Effector memory CD8-positive, alpha-beta T cell (primary cell): Measurements from ENCODE around the gene LARP1.
A peak's percentile ranks its signal among the peaks of the same experiment; 100 is the strongest.

ENCODE experiments used
- ATAC-seq: fragments of 150-1000 bp; cut with Tn5 transposase; replicated peaks from 2 replicates; pipeline ENCODE4 v1.10.0; 2021; ENCODE audit warnings: mild to moderate bottlenecking, moderate library complexity
- DNase-seq, 3 experiments: peaks; one replicate each; pipeline ENCODE4 v3.0.0; 2021
- H3K27ac Mint-ChIP-seq, 2 donors: one replicate each; pipeline ENCODE4 v1.8.0; 2022; ENCODE audit warnings: mild to moderate bottlenecking in 2 of 2, mixed read lengths in 2 of 2, moderate library complexity in 2 of 2
- H3K27me3 Mint-ChIP-seq, 2 donors: one replicate each; pipeline ENCODE4 v1.8.0; 2022; ENCODE audit warnings: mixed read lengths in 2 of 2
- H3K36me3 Mint-ChIP-seq: one replicate; pipeline ENCODE4 v1.8.0; 2022; ENCODE audit warnings: mild to moderate bottlenecking, moderate library complexity, mixed read lengths; ENCODE audit not compliant: insufficient read depth
- H3K4me1 Mint-ChIP-seq, 2 donors: one replicate each; pipeline ENCODE4 v1.8.0; 2022; ENCODE audit warnings: low read depth in 2 of 2, mixed read lengths in 2 of 2
- H3K4me3 Mint-ChIP-seq, 2 donors: one replicate each; pipeline ENCODE4 v1.8.0; 2022; ENCODE audit warnings: mild to moderate bottlenecking in 2 of 2, mixed read lengths in 2 of 2, moderate library complexity in 2 of 2
- H3K9me3 Mint-ChIP-seq, 2 donors: one replicate each; pipeline ENCODE4 v1.8.0; 2022; ENCODE audit warnings: mixed read lengths in 2 of 2

LARP1 gene

GRCh38 chr5:154795235-154795596, 40.0 kb downstream of the LARP1 start:
- DNase-seq (no peak), ATAC-seq (no peak)
- peaks cover 70% of the 10 kb centered on the region for H3K36me3 Mint-ChIP-seq
- H3K4me3 Mint-ChIP-seq = no peak overlapping the region
- no peaks in the 10 kb centered on the region for H3K27me3 Mint-ChIP-seq
- no peaks in the 10 kb centered on the region for H3K9me3 Mint-ChIP-seq
- H3K27ac Mint-ChIP-seq = peak overlapping the region in 1 of 2 donors; percentile 80
- H3K4me1 Mint-ChIP-seq = peaks cover 8 to 9% of the 10 kb centered on the region in 2 donors

- no peaks in the 10 kb centered on the region for H3K9me3 Mint-ChIP-seq
- peaks cover 57% of the 10 kb centered on the region for H3K36me3 Mint-ChIP-seq
- no peak for DNase-seq
- H3K4me1 Mint-ChIP-seq = peaks cover 3 to 8% of the 10 kb centered on the region in 2 donors
- H3K4me3 Mint-ChIP-seq = no peak overlapping the region
- peak overlapping the region in 1 of 2 donors; percentile 78 for H3K27ac Mint-ChIP-seq
- no peak for ATAC-seq
- no peaks in the 10 kb centered on the region for H3K27me3 Mint-ChIP-seq
These were observed 42.6 kb downstream of the LARP1 start for GRCh38 chr5:154797762-154798161.

GRCh38 chr5:154800582-154800981, 45.4 kb downstream of the LARP1 start:
- DNase-seq (no peak), ATAC-seq (no peak)
- Mint-ChIP-seq H3K4me3 (no peak overlapping the region), H3K36me3 (peaks cover 71% of the 10 kb centered on the region), H3K27ac (peak overlapping the region; percentile 69 to 90), H3K9me3 (no peaks in the 10 kb centered on the region), H3K27me3 (no peaks in the 10 kb centered on the region), H3K4me1 (peaks cover 3 to 8% of the 10 kb centered on the region in 2 donors)

GRCh38 chr5:154801083-154801482, 45.9 kb downstream of the LARP1 start:
- Mint-ChIP-seq H3K9me3 (no peaks in the 10 kb centered on the region), H3K4me1 (peaks cover 3 to 8% of the 10 kb centered on the region in 2 donors), H3K4me3 (no peak overlapping the region), H3K36me3 (peaks cover 71% of the 10 kb centered on the region), H3K27ac (peak overlapping the region; percentile 71 to 90), H3K27me3 (no peaks in the 10 kb centered on the region)
- ATAC-seq (no peak), DNase-seq (no peak)

GRCh38 chr5:154802050-154802449, 46.9 kb downstream of the LARP1 start:
- H3K27me3 Mint-ChIP-seq = no peaks in the 10 kb centered on the region
- H3K36me3 Mint-ChIP-seq = peaks cover 62% of the 10 kb centered on the region
- no peak overlapping the region for H3K4me3 Mint-ChIP-seq
- peak overlapping the region; percentile 47 to 71 for H3K27ac Mint-ChIP-seq
- DNase-seq (no peak), ATAC-seq (no peak)
- peaks cover 3 to 7% of the 10 kb centered on the region in 2 donors for H3K4me1 Mint-ChIP-seq
- H3K9me3 Mint-ChIP-seq = no peaks in the 10 kb centered on the region

DNA sequence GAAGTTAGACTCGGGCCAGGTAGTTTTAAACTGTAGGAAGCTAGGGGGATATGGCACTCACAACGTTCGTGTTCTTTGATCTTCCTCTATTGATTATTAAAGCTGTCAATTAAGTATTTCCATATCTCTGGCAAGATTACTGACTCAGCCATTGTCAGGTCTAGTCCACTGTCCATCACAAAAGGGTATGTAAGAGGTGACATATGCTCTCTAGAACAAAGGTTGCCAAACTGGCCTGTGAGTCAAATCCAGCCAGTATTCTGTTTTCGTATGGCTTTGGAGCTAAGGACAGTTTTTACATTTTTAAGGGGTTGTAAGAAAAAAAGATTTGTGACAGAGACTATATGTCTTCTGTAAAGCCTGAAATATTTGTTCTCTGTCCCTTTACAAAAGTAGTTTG, 51.0 kb downstream of the LARP1 start:
- no peaks in the 10 kb centered on the region for H3K9me3 Mint-ChIP-seq
- H3K36me3 Mint-ChIP-seq = peaks cover 71% of the 10 kb centered on the region
- DNase-seq (no peak), ATAC-seq (no peak)
- H3K4me3 Mint-ChIP-seq = no peak overlapping the region
- no peaks in the 10 kb centered on the region for H3K4me1 Mint-ChIP-seq
- peak overlapping the region; percentile 2 to 4 for H3K27ac Mint-ChIP-seq
- H3K27me3 Mint-ChIP-seq = no peaks in the 10 kb centered on the region

- Mint-ChIP-seq H3K9me3 (no peaks in the 10 kb centered on the region), H3K4me3 (no peak overlapping the region), H3K27me3 (no peaks in the 10 kb centered on the region), H3K4me1 (peaks cover 25 to 26% of the 10 kb centered on the region in 2 donors), H3K36me3 (peaks cover 70% of the 10 kb centered on the region), H3K27ac (peak overlapping the region in 1 of 2 donors; percentile 13)
- DNase-seq (no peak), ATAC-seq (no peak)
These were observed 56.1 kb downstream of the LARP1 start for GRCh38 chr5:154811239-154811638.

- peak overlapping the region; percentile 13 to 17 for H3K27ac Mint-ChIP-seq
These were observed 56.7 kb downstream of the LARP1 start for GRCh38 chr5:154811653-154812465.

DNA sequence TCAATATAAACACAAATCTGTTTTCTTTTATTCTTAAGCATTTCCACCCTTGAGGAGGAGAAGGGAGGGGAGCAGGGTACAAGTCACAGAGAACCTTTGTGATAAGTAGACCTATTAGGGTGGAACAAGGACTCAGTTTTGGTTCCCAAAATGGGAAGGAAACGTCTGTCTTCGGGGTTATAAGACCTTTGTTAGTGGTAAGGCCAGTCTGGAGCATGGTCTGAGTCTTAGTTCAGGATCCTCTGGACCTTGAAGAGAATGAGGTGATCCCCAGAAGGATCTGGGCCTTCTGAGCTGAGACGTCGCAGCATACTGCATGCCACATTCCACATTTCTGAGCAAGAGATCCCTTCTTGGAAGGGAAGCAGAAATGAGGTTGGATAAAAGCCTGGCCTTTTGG, 58.0 kb downstream of the LARP1 start:
- Mint-ChIP-seq H3K27me3 (no peaks in the 10 kb centered on the region), H3K9me3 (no peaks in the 10 kb centered on the region), H3K4me1 (peaks cover 25 to 26% of the 10 kb centered on the region in 2 donors), H3K27ac (peak overlapping the region; percentile 44 to 89), H3K4me3 (peak overlapping the region; percentile 36 to 49), H3K36me3 (peaks cover 67% of the 10 kb centered on the region)
- ATAC-seq = no peak
- no peak for DNase-seq

More at GRCh38 chr5:154811653-154812465, 56.7 kb downstream of the LARP1 start:
- H3K9me3 Mint-ChIP-seq = no peaks in the 10 kb centered on the region
- H3K4me1 Mint-ChIP-seq = peaks cover 25 to 26% of the 10 kb centered on the region in 2 donors
- H3K27me3 Mint-ChIP-seq = no peaks in the 10 kb centered on the region
- H3K4me3 Mint-ChIP-seq = peak overlapping the region in 1 of 2 donors; percentile 11
- ATAC-seq = peak; percentile 58
- H3K36me3 Mint-ChIP-seq = peaks cover 75% of the 10 kb centered on the region
- DNase-seq = peak; percentile 52 to 60 (median 56)

DNA sequence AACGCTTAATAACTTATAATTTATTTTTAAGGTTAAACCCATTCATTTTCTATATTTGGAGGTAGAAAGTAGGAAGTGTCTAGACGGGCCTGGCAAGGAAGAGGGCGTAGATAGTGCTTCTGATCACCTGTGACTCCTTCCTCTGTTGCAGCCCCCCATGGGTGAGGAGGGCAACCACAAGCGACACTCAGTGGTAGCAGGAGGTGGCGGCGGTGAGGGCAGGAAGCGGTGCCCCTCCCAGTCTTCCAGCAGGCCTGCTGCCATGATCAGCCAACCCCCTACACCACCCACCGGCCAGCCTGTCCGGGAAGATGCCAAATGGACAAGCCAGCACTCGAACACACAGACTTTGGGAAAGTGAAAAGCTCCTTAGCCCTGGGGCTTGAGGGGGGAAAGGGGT, 58.6 kb downstream of the LARP1 start:
- Mint-ChIP-seq H3K27ac (peak overlapping the region; percentile 44 to 89), H3K9me3 (no peaks in the 10 kb centered on the region), H3K4me3 (peak overlapping the region; percentile 36 to 49), H3K4me1 (peaks cover 28 to 29% of the 10 kb centered on the region in 2 donors), H3K36me3 (peaks cover 63% of the 10 kb centered on the region), H3K27me3 (no peaks in the 10 kb centered on the region)
- DNase-seq (peak; percentile 45 to 53 (median 45)), ATAC-seq (peak; percentile 97)

DNA sequence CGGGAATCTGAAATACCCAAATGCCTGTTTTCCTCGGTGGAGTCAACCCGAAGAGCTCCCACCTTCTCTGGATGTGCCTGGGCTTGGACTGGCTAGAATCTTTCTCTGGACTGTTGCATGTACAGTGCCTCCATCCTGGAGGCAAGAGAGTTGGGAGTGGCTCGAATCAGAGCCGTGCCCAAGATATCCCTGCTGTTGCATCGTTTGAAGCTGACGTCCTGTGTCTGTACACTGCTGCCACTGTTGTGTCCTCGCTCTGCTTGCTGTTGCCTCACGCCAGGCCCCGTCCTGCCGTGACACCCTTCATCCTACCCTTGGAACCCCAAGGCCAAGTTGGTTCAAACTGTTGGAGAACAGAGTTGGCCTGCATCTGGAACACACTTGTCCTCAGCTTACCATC, 59.8 kb downstream of the LARP1 start:
- H3K4me1 Mint-ChIP-seq = peaks cover 39 to 40% of the 10 kb centered on the region in 2 donors
- ATAC-seq = no peak

GRCh38 chr5:154815684-154816247, 60.6 kb downstream of the LARP1 start:
- ATAC-seq (no peak), DNase-seq (no peak)
- peak overlapping the region; percentile 50 to 91 for H3K27ac Mint-ChIP-seq
- peaks cover 45 to 46% of the 10 kb centered on the region in 2 donors for H3K4me1 Mint-ChIP-seq
- H3K36me3 Mint-ChIP-seq = peaks cover 45% of the 10 kb centered on the region
- H3K4me3 Mint-ChIP-seq = no peak overlapping the region
- no peaks in the 10 kb centered on the region for H3K9me3 Mint-ChIP-seq
- no peaks in the 10 kb centered on the region for H3K27me3 Mint-ChIP-seq

More for the DNA sequence above, 59.8 kb downstream of the LARP1 start:
- no peaks in the 10 kb centered on the region for H3K9me3 Mint-ChIP-seq
- H3K36me3 Mint-ChIP-seq = peaks cover 53% of the 10 kb centered on the region
- no peaks in the 10 kb centered on the region for H3K27me3 Mint-ChIP-seq
- DNase-seq = no peak
- H3K4me3 Mint-ChIP-seq = no peak overlapping the region
- H3K27ac Mint-ChIP-seq = peak overlapping the region; percentile 50 to 91

GRCh38 chr5:154816891-154817492, 61.8 kb downstream of the LARP1 start:
- H3K4me1 Mint-ChIP-seq = peaks cover 48 to 49% of the 10 kb centered on the region in 2 donors
- H3K4me3 Mint-ChIP-seq = no peak overlapping the region
- peak overlapping the region; percentile 35 to 49 for H3K27ac Mint-ChIP-seq
- ATAC-seq (no peak), DNase-seq (no peak)
- peaks cover 36% of the 10 kb centered on the region for H3K36me3 Mint-ChIP-seq
- H3K9me3 Mint-ChIP-seq = no peaks in the 10 kb centered on the region
- H3K27me3 Mint-ChIP-seq = no peaks in the 10 kb centered on the region
